T-helper 17 cell (primary cell): ENCODE results near the gene ST3GAL4. TPM values are rescaled to one million over a fixed set of nuclear protein-coding genes. Genes with fewer than 3 reads are reported as not detected.
"Not testable (repeated sequence)": the region's sequence is repeated elsewhere in the genome, so short reads cannot be mapped to it uniquely, and the experiment has no call there.

Experiments used
- ATAC-seq: fragments of 150-1000 bp; cut with Tn5 transposase; 2 replicates; pipeline ENCODE4 v1.10.0; 2021; ENCODE audit warnings: mild to moderate bottlenecking, moderate library complexity
- DNase-seq, 3 donors: peaks; one replicate each; pipeline versions ENCODE4 v3.0.0 to v3.0.0-alpha.2; 2020 to 2021
- H3K9me3 ChIP-seq: one replicate; pipeline ENCODE4 v1.7.0; 2013; ENCODE audit warnings: low read length, mild to moderate bottlenecking; ENCODE audit not compliant: control insufficient read depth, poor library complexity, severe bottlenecking
- H3K27ac Mint-ChIP-seq: one replicate; pipeline ENCODE4 v1.8.0; 2022; ENCODE audit warnings: mild to moderate bottlenecking, moderate library complexity, mixed read lengths
- H3K27me3 Mint-ChIP-seq: one replicate; pipeline ENCODE4 v1.8.0; 2022; ENCODE audit warnings: mixed read lengths
- H3K36me3 Mint-ChIP-seq: one replicate; pipeline ENCODE4 v1.8.0; 2022; ENCODE audit warnings: low read depth, mixed read lengths
- H3K4me1 Mint-ChIP-seq: one replicate; pipeline ENCODE4 v1.8.0; 2022; ENCODE audit warnings: mild to moderate bottlenecking, mixed read lengths
- H3K4me3 Mint-ChIP-seq: one replicate; pipeline ENCODE4 v1.8.0; 2022; ENCODE audit warnings: mild to moderate bottlenecking, moderate library complexity, mixed read lengths
- total RNA-seq, 4 donors: library from RNA in 2 of 4; stranded (reverse) in 2 of 4; gene quantifications; one replicate each; pipeline ENCODE4 v1.2.3 and lab custom pipeline; 2022 to 2026

Gene ST3GAL4
- total RNA-seq, 2 donors from 2014 or later = 3.0 to 4.8 TPM

DNA sequence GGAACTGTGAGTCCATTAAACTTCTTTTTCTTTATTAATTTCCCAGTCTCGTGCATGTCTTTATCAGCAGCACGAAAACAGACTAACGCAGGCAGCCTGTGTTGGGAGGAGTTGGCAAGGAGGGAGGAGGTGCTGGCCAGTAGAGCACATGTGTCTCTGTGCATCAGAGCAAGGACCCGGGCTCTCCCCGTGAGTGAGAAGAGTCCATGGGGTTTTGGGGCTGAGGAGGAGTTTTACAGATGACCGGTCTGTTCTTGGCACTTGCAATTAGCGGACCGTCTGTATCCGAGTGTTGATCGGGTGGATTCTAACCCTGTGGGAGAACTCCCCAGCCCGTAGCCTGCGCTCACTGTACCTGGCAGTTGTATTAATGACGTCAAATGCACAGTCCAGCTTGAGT lies 40.3 kb downstream of the ST3GAL4 start:
- not testable (repeated sequence) for H3K27ac Mint-ChIP-seq, DNase-seq, ATAC-seq, H3K9me3 ChIP-seq, H3K36me3 Mint-ChIP-seq, H3K27me3 Mint-ChIP-seq, H3K4me1 Mint-ChIP-seq, H3K4me3 Mint-ChIP-seq

DNA sequence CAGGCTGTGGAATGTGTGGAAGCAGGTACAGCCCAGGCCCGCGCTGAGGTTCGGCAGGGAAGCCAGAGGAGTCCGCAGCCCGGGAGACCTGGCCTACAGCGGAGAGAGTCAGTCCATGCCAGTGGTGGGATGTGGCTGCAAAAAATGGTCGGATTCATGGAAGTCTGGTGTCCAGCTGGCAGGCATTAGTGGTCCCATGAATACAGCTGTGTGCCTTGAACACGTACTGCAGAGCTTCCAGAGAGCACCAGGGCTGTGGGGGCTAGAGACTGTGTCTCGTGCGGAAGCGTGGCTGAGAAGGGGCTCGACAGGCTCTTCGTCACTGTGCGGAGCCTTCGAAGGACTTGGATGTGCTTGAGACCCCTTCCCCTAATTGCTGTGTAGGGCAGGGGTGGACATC lies 40.8 kb downstream of the ST3GAL4 start:
- not testable (repeated sequence) for H3K27me3 Mint-ChIP-seq, H3K27ac Mint-ChIP-seq, H3K4me3 Mint-ChIP-seq, DNase-seq, H3K4me1 Mint-ChIP-seq, H3K36me3 Mint-ChIP-seq, ATAC-seq, H3K9me3 ChIP-seq

DNA sequence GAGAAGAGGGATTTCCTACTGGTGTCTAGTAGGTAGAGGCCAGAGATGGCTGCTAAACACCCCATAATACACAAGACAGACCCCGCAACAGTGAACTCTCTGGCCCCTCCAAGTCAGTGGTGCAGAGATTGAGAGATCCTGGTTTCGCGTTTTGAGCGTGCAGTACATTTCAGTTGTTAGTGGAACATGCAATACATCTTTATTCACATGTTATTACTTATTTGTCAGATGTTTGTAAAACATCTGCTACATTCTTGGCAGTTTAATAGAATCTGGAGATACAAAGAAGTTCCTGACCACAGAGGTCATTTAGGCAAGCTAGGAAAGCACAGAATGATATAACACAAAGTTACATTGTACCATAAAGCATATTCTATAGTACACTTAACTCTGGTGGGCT lies 41.5 kb downstream of the ST3GAL4 start:
- H3K4me1 Mint-ChIP-seq = peaks cover 6% of the 10 kb centered on the region
- no peaks in the 10 kb centered on the region for H3K27me3 Mint-ChIP-seq

DNA sequence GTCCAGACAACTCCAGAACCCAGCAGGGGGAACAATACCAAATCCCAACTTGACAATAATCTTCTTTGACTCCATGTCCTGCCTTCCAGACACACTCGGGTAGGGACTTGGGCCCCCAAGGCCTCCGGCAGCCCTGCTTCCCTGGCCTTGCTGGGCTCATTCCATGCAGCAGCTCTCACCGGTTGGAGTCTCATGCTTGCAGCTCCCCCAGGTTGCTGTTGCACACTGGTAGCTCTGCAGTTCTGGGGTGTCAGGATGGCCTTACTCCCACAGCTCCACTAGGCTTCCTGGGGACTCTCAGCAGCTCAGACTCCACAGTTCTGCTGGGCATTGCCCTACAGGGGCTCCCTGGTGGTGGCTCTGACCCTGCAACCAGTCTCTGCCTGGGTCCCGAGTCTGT lies 42.8 kb downstream of the ST3GAL4 start:
- ATAC-seq (no peak), DNase-seq (no peak)
- no peaks in the 10 kb centered on the region for H3K9me3 ChIP-seq
- no peak overlapping the region for H3K4me3 Mint-ChIP-seq
- no peaks in the 10 kb centered on the region for H3K27me3 Mint-ChIP-seq
- H3K27ac Mint-ChIP-seq = no peak overlapping the region
- peaks cover 3% of the 10 kb centered on the region for H3K36me3 Mint-ChIP-seq
- peaks cover 4% of the 10 kb centered on the region for H3K4me1 Mint-ChIP-seq

More for the DNA sequence above, 41.5 kb downstream of the ST3GAL4 start:
- no peak for ATAC-seq
- Mint-ChIP-seq H3K36me3 (peaks cover 3% of the 10 kb centered on the region), H3K27ac (no peak overlapping the region), H3K4me3 (no peak overlapping the region)
- no peak for DNase-seq
- no peaks in the 10 kb centered on the region for H3K9me3 ChIP-seq

DNA sequence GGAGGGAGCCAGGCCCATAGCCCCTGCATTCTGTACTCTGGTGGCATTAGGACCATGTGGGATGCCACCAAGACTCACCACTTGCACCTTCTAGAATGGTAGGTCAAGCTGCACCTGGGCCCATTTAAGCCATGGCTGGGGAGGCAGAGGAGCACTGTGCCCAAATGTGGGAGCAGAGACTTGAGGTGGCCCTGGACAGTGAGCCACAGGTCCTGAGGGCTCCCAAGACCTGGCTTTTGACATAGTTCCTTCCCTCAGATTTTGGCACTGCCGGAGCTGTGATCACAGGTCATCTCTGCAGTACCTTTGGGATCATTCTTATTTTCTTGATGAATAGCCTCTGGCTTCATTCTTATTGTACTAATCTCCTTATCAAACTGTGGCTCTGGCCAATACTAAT lies 43.2 kb downstream of the ST3GAL4 start:
- ATAC-seq (no peak), DNase-seq (no peak)
- no peak overlapping the region for H3K4me3 Mint-ChIP-seq
- peaks cover 4% of the 10 kb centered on the region for H3K4me1 Mint-ChIP-seq
- no peaks in the 10 kb centered on the region for H3K9me3 ChIP-seq
- H3K36me3 Mint-ChIP-seq = peaks cover 3% of the 10 kb centered on the region
- H3K27me3 Mint-ChIP-seq = no peaks in the 10 kb centered on the region
- H3K27ac Mint-ChIP-seq = no peak overlapping the region

DNA sequence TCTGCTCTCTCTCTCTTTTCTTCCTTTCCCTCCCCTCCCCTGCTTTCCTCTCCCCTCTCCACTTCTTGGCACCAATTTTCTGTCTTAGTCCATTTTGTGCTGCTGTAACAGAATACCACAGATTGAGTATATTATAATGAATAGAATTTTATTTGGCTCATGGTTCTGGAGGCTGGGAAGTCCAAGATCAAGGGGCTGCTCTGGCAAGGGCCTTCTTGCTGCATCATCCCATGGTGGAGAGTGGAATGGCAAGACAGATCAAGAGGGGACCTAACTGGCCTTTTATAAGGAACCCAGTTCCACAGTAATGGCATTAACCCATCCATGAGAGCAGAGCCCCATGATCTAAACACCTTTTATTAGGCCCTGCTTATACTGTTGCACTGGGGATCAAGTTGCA lies 44.5 kb downstream of the ST3GAL4 start:
- H3K27ac Mint-ChIP-seq = no peak overlapping the region
- peaks cover 6% of the 10 kb centered on the region for H3K4me1 Mint-ChIP-seq
- DNase-seq (no peak), ATAC-seq (no peak)
- H3K9me3 ChIP-seq = no peaks in the 10 kb centered on the region
- H3K4me3 Mint-ChIP-seq = no peak overlapping the region
- H3K36me3 Mint-ChIP-seq = peaks cover 3% of the 10 kb centered on the region
- no peaks in the 10 kb centered on the region for H3K27me3 Mint-ChIP-seq

DNA sequence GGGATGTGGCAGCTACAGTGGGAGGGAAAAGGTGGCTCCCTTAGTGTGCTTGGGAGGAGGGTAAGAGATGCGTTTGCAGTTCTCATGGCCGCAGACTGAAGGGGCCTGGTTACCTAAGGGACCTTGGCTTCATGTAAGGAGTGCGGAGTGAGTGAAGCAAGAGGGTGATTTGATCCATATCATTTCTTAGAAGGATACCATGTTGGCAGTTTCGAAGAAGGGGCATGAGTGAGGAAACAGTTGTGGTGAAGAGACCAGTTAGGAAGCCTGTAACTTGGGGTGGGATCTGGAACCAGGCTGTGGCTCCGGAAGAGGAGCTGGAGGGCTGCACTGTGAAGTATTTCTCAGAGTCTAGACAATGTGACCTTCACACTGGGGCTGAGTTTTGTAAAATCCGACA lies 45.0 kb downstream of the ST3GAL4 start:
- Mint-ChIP-seq H3K36me3 (peaks cover 3% of the 10 kb centered on the region), H3K27me3 (no peaks in the 10 kb centered on the region), H3K4me3 (no peak overlapping the region), H3K27ac (peak overlapping the region; percentile 14), H3K4me1 (peaks cover 6% of the 10 kb centered on the region)
- no peaks in the 10 kb centered on the region for H3K9me3 ChIP-seq
- ATAC-seq (no peak), DNase-seq (no peak)

DNA sequence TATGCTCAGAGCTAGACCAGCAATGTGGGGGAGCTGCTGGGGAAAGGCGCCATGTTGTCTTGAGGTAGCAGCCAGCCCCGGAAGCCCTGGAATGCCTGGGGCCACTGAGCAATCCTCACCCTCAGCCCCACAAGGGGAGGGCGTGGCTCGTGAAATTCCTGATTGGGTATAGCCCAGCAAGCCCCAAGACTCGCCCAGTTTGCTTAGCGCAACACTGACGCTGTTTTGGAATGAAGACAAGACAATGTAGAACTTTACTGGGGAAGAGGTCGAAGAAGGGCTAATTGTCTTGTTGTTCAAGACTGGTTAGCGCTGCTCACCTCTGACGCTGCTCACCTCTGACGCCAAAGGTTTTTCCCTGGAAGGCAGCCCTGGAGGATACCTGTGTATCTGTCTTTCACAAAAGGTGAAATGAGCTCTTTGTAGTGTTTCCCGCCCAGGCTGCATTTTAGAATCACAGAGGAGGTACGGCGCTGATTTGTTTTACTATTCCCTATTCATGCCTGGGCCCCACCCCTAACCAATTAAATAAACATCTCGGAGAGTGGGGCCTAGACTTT lies 47.6 kb downstream of the ST3GAL4 start:
- H3K4me3 Mint-ChIP-seq = no peak overlapping the region
- peaks cover 3% of the 10 kb centered on the region for H3K36me3 Mint-ChIP-seq
- no peak overlapping the region for H3K27ac Mint-ChIP-seq
- H3K4me1 Mint-ChIP-seq = peaks cover 6% of the 10 kb centered on the region
- ATAC-seq (no peak), DNase-seq (no peak)
- H3K27me3 Mint-ChIP-seq = no peaks in the 10 kb centered on the region
- H3K9me3 ChIP-seq = no peaks in the 10 kb centered on the region

DNA sequence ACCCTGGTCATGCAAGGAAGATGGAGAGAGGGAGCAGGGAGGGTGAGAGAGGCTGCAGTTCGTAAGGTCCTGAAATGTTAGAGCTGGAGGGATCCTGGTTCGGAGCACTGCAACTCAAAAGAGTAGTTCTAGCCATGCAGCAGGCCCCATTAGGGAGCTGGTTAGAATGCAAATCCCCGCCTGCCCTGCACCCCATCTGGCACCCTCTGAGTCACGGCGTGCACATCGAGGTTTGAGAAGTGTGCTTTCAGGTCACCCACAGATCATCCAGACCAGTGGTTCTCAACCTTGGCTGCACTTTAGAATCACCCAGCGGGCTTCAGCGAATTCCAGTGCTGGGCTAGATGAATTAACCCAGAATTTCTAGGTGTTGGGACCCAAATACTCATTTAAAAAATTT lies 48.2 kb downstream of the ST3GAL4 start:
- H3K4me1 Mint-ChIP-seq = peaks cover 6% of the 10 kb centered on the region
- H3K36me3 Mint-ChIP-seq = peaks cover 3% of the 10 kb centered on the region
- DNase-seq (no peak), ATAC-seq (no peak)
- no peaks in the 10 kb centered on the region for H3K27me3 Mint-ChIP-seq
- H3K4me3 Mint-ChIP-seq = no peak overlapping the region
- no peak overlapping the region for H3K27ac Mint-ChIP-seq
- H3K9me3 ChIP-seq = no peaks in the 10 kb centered on the region

DNA sequence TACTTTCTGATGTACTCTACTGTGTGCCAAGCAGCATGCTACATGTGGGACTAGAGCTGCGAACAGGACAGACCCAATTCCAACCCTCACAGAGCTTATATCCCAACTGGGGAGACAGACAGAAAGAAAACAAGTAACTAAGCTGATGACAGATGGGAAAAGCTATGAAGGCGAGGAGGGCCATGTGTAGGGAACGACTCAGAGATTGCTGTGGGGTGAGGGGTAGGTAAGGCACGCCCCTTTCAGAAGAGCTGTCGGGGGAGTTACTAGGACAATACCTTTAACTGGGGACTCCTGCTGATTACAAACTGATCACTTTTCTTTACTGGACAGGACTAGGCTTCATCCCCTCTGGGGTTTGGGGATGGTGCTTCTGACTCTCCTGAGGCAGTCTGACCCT lies 48.9 kb downstream of the ST3GAL4 start:
- no peak for DNase-seq
- Mint-ChIP-seq H3K4me3 (no peak overlapping the region), H3K27me3 (no peaks in the 10 kb centered on the region), H3K36me3 (peaks cover 8% of the 10 kb centered on the region), H3K4me1 (peaks cover 6% of the 10 kb centered on the region), H3K27ac (no peak overlapping the region)
- H3K9me3 ChIP-seq = no peaks in the 10 kb centered on the region
- ATAC-seq = no peak

DNA sequence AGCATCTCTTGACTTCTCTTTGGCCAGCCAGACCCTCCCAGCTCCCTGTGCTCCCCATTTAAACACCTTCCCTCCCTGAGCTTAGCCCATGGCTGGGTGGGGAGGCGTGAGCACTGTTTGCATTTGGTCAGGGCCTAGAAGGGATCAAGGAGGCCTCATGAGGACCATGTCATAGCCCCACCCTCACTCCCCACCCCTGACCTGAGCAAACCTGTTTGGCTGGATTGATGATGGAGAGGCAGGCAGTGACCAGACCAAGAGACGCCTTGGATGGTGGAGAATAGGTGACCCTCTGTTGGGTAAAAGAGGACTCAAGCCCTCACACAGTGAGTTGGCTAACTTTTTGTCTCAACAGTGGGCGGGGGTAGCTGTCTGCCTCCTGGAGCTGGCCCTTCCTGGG lies 49.9 kb downstream of the ST3GAL4 start:
- Mint-ChIP-seq H3K27me3 (no peaks in the 10 kb centered on the region), H3K4me3 (no peak overlapping the region), H3K4me1 (peaks cover 6% of the 10 kb centered on the region), H3K36me3 (peaks cover 8% of the 10 kb centered on the region), H3K27ac (no peak overlapping the region)
- DNase-seq (no peak), ATAC-seq (no peak)
- H3K9me3 ChIP-seq = no peaks in the 10 kb centered on the region

DNA sequence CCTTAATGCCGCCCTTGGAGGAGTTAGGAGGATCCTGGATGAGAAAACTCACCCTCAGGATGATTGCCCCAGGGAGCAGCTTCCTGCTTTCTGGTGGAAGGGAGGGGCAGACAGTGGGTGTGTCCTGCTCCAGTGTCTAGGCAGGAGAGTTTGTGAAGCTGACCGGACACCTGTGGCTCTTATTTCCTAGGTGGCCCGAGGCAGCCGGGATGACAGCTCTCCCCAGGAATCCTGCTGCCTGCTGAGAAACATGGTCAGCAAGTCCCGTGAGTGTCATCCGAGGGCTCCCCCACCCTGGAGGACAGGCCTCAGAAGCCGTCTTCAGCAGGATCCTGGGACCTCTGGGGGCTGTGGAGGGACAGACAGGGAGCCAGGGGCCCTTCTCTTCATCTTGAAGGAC lies 50.4 kb downstream of the ST3GAL4 start:
- ATAC-seq (no peak), DNase-seq (no peak)
- no peaks in the 10 kb centered on the region for H3K9me3 ChIP-seq
- no peak overlapping the region for H3K27ac Mint-ChIP-seq
- peaks cover 8% of the 10 kb centered on the region for H3K36me3 Mint-ChIP-seq
- H3K27me3 Mint-ChIP-seq = no peaks in the 10 kb centered on the region
- no peak overlapping the region for H3K4me3 Mint-ChIP-seq
- peaks cover 8% of the 10 kb centered on the region for H3K4me1 Mint-ChIP-seq

DNA sequence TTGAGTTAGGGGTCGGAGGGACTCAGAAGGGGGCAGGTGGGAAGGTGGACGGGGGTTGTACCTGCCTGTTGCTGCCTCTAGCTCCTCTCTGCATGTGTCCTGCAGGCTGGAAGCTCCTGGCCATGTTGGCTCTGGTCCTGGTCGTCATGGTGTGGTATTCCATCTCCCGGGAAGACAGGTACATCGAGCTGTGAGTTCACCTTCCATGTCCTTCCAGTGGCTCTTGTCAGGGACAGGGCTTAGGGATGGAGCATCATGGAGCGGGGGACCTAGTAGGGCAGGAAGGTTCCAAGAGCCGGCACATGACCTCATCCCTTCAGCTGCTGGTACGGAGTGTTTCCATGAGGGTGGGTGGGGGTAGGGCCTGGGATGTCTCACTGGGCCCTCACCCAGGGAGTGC lies 50.9 kb downstream of the ST3GAL4 start:
- DNase-seq (no peak), ATAC-seq (no peak)
- no peaks in the 10 kb centered on the region for H3K9me3 ChIP-seq
- H3K4me3 Mint-ChIP-seq = no peak overlapping the region
- H3K36me3 Mint-ChIP-seq = peaks cover 8% of the 10 kb centered on the region
- peaks cover 8% of the 10 kb centered on the region for H3K4me1 Mint-ChIP-seq
- H3K27me3 Mint-ChIP-seq = no peaks in the 10 kb centered on the region
- no peak overlapping the region for H3K27ac Mint-ChIP-seq

DNA sequence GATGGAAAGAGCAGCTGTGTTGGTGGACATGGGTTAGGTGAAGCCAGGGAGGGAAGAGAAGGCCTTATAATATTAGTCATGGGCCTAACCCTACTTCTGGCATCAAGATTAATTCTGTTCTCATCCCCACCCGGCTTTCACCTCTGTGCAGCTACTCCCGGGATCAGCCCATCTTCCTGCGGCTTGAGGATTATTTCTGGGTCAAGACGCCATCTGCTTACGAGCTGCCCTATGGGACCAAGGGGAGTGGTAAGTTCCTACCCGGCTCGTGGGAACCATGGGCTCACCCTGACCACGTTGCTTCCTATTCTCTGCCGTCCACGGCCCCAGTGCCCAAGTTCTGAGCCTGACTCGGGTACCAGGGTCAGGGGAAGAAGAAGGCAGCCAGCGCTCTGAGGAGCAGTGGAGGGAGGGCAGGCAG lies 51.6 kb downstream of the ST3GAL4 start:
- no peaks in the 10 kb centered on the region for H3K9me3 ChIP-seq
- Mint-ChIP-seq H3K27ac (no peak overlapping the region), H3K4me3 (no peak overlapping the region), H3K36me3 (peaks cover 8% of the 10 kb centered on the region), H3K27me3 (no peaks in the 10 kb centered on the region), H3K4me1 (peaks cover 6% of the 10 kb centered on the region)
- DNase-seq (no peak), ATAC-seq (no peak)
